Activated naive CD4-positive, alpha-beta T cell treated with anti-CD3 and anti-CD28 coated beads, Interleukin-2, amount 50 U/mL, for 16 hours (primary cell): ENCODE measurements around the gene NUDT6.

Experiments used
- DNase-seq: peaks from one replicate; pipeline ENCODE4 v3.0.0-alpha.2; 2020

Gene NUDT6

DNA sequence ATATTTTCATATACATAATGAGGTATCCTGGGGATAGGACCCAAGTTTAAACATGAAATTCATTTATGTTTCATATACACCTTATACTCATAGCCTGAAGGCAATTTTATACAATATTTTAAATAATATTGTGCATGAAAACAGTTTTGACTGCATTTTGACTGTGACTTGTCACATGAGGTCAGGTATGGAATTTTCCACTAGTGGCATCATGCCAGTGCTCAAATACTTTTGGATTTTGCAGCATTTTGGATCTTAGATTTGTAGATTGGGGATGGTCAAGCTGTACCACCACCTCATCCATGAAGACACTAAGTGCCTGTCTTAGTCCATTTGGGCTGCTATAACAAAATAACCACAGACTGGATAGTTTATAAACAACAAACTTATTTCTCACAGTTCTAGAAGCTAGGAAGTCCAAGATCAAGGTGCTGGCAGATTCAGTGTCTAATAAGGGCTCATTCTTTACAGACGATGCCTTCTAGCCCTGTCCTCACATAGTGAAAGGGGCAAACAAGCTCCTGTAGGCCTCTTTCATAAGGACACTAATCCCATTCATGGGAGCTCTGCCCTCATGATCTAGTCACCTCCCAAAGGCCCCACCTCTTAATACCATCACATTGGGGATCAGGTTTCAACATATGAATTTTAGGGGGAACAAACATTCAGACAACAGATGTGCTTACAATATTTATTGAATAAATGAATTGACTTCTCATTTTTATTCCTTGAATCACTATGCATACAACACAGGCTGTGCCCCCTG is 9.4 kb downstream of the NUDT6 start:
- no peak for DNase-seq

- no peak for DNase-seq
Observed at GRCh38 chr4:122911588-122911987, 10.8 kb downstream of the NUDT6 start.

DNA sequence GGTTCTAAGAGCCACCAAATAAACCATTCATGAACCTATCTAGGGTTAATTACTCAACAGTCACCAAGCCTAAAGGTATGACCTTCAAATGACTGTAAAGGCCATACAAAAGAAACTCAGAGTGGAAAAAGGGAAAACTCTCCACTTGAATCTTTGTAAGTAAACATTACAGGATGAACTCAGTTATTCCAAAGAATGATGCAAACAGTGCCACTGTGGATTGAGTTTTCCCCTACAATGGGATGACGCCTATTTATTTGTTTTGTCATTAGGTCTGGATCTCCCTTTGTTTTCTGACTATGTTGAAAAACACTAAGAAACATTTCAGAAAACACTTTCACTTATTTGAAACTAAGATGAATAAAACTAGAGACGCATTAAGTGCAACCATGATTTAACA is 12.7 kb downstream of the NUDT6 start:
- DNase-seq = no peak

GRCh38 chr4:122908223-122908622 is 14.2 kb downstream of the NUDT6 start:
- no peak for DNase-seq

- DNase-seq = no peak
Observed at GRCh38 chr4:122906859-122907305, 15.5 kb downstream of the NUDT6 start.

DNA sequence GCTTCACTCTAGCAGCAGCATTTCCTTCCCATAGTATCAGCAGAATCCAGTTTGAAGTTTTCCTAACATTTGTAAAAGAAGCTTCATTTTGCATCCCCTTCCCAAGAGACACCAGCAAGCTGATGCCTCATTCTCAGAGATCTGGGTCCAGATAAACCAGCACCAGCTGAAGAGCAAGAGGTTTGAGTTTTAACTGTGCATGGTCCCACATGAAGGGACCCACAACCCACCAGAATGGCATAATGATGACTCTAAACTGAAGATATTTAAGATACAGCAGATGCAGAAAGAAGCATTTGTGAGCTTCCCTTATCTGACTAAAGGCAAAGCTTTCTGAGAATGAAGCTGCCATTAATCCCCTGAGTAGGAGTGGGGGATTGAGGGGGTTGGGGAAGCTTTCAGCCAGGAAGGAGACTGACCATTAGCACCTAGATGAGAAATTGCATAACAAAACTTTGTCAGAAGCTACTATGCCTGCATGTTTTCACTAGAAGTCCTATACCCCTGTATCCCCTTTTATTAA is 18.6 kb downstream of the NUDT6 start:
- no peak for DNase-seq

DNA sequence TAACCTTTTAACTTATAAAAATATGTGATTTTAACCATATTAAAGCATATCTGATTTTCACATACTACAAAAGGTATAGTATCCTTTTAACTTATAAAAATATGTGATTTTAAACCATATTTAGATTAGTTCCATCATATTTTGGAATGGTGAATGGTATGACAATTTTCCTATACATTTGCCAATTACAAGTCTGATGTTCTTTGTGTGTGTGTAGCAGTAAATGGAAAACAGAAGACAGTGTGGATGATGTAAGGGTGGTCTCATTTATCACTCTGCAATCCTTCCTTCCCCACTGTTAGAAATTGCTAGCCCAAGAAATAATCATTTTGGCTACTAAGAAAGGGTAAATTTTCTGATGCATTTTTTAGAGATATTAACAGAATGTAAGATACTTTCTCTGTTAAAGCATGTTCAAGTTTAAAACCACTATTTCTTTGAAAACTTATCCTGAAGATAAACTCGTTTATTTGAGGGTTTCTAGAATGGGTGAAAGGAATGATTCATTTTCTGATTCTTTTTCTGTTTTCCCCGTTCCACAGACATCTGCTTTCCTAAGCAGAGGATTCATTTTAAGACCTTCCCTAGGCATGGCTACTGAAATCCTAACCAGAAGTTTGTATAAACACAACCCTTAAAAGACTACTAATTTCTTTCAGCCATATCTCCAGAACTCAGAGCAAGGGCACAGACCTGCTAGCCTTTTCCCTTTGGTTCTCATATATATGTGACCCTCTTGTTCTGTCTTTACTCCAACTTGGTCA is 21.0 kb downstream of the NUDT6 start:
- DNase-seq = no peak

- DNase-seq = no peak
Observed at GRCh38 chr4:122900314-122900713, 22.1 kb downstream of the NUDT6 start.

DNA sequence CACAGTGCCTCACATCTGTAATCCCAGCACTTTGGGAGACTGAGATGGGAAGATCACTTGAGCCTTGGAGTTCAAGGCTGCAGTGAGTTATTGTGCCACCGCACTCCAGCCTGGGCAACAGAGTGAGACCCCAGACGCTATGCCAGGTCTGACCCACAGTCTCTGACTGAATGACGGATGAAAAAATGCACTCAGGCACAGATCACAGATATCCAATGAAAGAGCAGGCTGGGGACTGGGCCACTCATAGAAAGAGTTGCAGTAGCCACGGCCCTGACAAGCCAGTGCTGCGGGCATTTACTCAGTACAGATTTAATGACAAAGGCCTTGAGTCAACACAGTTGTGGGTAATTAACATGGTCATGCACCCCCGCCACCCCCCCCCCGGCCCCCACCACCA is 22.7 kb downstream of the NUDT6 start:
- no peak for DNase-seq

DNA sequence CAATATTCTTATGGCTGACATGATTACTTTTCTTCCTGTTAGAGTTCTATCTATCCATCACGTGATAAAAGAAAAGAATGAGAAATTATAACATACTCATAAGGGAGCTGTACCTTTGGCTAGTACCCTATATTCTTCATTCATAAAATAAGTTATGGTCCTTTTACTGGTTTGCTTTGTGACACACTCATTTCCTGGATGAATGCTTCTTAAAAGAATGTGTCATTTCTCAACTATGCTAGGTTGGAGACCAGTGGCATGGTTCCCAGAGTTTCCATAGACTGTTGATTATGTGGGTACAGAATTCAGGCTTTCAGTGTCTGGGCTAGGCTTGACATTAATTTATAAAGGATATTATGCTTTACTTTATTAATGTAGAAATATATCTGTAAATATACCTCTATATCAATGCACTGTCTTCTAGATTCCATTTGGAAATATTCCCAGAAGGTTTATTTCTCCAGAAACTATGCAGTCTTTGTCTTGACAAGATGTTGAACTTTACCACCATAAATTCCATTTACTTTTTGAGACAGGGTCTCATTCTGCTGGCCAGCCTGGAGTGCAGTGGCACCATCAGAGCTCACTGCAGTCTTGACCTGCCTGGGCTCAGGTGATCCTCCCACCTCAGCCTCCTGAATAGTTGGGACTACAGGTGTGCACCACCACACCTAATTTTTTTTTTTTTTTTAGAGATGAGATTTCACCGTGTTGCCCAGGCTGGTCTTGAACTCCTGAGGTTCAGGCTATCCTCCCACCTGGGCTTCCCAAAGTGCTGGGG is 23.8 kb downstream of the NUDT6 start:
- no peak for DNase-seq

- no peak for DNase-seq
Observed at GRCh38 chr4:122896270-122896669, 26.1 kb downstream of the NUDT6 start.

- DNase-seq = no peak
Observed at GRCh38 chr4:122895336-122895995, 26.9 kb downstream of the NUDT6 start.

DNA sequence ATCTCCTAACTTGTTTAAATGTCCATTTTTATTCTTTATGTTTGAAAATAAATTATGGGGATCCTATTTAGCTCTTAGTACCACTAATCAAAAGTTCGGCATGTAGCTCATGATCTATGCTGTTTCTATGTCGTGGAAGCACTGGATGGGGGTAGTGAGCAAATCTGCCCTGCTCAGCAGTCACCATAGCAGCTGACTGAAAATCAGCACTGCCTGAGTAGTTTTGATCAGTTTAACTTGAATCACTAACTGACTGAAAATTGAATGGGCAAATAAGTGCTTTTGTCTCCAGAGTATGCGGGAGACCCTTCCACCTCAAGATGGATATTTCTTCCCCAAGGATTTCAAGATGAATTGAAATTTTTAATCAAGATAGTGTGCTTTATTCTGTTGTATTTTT is 27.6 kb downstream of the NUDT6 start:
- DNase-seq = no peak

GRCh38 chr4:122890147-122890795 is 32.1 kb downstream of the NUDT6 start:
- DNase-seq = no peak

DNA sequence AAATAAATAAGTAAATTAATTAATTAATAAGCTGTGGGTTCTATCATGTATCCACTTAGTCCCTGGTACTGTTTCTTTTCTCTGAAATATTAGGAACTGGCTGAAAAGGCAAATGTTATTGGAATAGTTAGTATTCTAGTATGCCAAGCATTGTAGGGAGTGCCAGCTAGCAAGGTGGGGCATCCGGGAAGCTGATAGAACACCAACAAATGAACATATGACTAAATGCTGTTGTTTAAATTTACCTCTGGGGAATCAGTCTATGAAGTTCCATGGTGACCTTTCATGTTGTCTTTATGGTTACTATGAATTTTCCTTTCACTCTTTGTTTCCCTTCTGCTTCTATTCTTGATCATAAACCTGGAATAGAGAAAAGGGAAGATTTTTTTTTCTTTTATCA is 32.7 kb downstream of the NUDT6 start:
- no peak for DNase-seq

DNA sequence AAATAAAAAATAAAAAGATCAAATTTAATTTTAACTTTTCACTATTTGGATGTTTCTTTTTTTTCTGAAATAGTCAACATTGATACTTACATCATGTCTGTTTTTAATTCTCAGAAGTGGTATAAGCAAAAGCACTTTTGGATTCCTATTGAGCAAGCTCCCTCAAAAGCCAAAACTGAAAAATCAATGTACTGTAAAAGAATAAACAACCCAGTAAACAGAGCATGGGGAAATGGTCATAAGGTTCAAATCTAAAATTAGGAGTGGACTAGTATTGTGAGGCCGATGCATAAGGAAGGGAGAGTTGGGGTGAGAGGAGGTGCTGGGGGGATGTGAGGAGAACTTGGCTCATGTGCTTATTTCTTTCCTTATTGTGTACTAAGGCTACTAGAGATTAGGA is 37.9 kb downstream of the NUDT6 start:
- no peak for DNase-seq

DNA sequence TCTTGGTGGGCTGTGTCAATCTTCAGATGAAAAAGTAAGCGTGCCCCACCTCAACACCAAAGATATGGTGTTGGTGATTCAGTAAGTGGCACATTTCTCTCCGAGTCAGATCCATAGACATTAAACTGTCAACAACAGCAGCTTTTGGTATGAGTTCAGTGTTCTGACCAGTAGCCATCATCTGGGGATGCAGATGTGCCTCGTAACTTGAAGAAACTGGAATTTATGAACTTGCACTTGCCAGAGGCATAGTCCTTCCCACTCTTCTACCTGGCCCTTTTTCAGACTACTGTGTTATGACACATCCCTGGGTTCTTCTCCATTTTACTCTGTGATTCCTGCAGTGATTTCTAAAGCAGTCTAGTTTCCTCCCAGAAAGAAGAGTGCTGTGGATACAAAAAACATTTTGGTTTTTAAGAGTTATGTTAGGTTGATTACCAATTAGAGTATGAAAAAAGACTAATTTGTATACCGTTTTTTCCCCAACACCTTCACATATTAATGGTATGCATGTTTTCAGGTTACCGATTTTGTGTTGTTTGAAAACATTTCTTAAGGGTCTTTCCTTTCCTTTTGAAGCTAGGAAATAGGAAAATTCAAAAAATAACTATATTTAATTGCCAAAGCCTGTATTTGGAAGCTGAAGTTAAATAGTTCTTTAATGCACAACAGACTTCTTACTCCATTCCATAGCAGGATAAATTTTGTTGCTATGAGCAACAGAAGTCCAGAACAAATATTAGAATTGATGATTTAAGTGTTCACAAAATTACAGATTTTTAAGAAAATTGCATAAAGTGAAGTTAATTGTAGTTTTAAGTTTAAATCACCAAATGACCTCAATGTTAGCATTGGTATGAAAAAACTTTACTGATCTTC is 39.3 kb downstream of the NUDT6 start:
- no peak for DNase-seq

DNA sequence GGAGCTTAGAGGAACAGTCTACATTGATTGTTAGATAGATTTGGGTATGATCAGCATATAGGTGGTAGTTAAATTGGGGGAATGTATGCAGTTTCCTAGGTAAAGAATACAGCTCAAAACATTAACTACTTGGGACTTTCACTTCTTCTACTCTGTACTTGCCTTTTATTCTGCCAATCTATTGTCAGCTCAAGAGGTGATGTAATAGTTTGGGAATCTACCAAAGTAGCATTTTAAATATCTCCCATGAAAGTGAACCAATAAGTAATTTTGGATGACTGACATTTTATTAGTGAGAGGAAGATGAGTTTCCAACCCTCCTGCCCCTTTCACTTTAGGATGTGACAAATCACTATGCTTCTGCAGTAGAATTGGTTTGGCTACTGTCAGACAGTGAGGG is 43.4 kb downstream of the NUDT6 start:
- no peak for DNase-seq

- DNase-seq = no peak
Observed at GRCh38 chr4:122876456-122876855, 45.9 kb downstream of the NUDT6 start.

DNA sequence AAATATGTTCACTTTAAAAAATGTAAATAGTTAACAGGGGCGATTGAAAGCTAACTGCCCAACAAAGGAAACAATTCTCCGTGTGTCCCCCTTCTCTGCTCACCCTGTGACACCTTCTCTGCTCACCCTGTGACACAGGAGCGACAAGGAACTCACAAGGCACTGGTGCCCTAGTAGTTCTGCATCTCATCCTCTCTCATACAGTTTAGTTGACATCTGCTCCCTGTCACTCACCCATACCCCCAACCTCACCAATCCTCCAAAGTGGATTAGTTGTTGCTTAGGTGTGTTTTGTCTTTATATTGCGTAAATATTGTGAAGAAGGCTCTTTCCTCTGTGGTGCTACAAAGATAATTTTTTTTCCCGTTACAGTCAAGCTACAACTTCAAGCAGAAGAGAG is 46.4 kb downstream of the NUDT6 start:
- no peak for DNase-seq
